GM19438 (cell line): ENCODE results near the gene ABHD2.
"Not testable (repeated sequence)": the region's sequence is repeated elsewhere in the genome, so short reads cannot be mapped to it uniquely, and the experiment has no call there.

ENCODE experiments used
- ATAC-seq: cut with Tn5 transposase; IDR thresholded peaks from one replicate; pipeline ENCODE4 v1.9.1; 2021; ENCODE audit warnings: low read depth; ENCODE audit not compliant: unreplicated experiment

ABHD2 gene

GRCh38 chr15:89211678-89212170, 123.5 kb downstream of the ABHD2 start:
- ATAC-seq: no peak

DNA sequence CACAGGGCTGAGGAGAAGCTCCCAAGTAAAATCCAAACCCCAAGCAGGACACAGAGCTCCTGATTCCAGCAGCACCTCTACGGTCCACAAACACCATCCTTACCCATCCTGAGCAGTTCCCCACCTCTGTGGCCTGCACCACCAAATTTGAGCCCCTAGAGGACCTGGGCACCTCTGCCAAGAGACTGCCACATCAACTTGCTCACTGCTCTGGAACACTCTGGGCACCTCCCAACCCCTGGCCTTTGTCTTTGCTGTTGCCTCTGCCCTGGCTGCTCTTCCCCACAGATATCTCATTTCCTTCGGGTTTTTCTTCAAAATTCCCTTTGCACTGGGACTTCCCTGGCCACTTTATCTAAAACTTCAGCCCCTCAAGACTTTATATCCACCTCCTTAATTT, 127.4 kb downstream of the ABHD2 start:
- ATAC-seq: no peak

DNA sequence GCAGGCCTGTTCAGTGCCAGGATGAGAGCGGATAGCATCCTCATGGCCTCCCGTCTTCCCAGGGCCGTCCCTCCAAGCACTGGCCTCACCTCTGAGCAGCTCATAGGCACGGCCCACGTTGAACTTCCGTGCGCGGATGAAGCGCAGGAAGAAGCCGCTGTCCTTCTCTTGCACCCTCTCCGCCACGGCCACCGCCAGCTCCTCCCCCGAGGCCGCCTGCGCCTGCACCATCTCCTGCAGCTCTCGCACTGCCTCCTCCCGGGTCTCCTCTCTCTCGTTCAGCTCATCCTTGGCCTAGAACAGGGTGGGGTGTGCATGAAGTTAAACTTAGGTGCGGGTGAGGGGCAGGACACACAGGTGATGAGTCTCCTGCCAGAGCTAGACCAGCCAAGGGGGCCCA, 128.8 kb downstream of the ABHD2 start:
- ATAC-seq: no peak

- ATAC-seq: no peak
Measured at GRCh38 chr15:89217686-89218376, 129.6 kb downstream of the ABHD2 start.

DNA sequence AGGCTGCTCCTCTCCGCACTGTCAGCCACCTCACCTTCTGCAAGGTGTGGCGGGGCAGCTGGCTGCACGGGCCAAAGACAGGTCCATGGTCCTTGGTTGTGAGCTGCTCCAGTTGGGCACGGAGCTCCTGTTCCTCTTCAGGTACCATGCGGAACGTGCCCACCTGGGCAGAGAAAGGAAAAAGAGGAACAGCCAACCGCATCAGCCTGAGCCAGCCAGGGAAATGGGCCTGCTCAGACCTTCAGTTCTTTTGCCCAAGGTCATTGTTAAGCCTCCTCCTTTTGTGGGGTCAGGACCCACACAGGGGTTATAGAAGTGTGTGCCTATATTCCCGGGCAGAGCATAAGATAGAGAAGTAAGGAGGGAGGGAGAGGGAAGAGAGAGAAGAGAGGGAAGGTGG, 130.3 kb downstream of the ABHD2 start:
- ATAC-seq: no peak

DNA sequence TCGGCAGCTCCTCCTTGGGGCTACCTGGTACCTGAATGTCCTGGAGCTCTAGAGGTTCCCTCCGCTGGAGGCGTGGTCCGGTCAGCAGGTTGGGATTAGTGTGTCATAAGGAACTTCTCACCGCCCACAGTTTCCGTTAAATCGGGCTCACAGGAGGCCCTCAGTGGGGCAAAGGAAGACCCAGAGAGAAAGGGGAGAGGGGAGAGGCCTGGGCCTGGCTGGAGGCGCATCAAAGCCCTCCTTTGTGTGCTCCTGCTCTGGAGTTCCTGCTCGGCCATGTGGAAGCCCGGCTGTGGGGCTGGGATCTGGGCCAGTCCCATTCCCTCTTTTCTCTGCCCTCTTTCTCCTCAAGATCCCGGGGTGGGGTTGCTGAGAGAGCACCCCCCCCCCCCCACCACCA, 133.3 kb downstream of the ABHD2 start, which contains the start of gene RLBP1:
Gene RLBP1 (minus strand): TSS at position 37 of the 400 bp plus-strand sequence. CDS start 2,604 bp downstream, outside the sequence.
- no peak for ATAC-seq

GRCh38 chr15:89225588-89225987, 137.3 kb downstream of the ABHD2 start:
- no peak for ATAC-seq

DNA sequence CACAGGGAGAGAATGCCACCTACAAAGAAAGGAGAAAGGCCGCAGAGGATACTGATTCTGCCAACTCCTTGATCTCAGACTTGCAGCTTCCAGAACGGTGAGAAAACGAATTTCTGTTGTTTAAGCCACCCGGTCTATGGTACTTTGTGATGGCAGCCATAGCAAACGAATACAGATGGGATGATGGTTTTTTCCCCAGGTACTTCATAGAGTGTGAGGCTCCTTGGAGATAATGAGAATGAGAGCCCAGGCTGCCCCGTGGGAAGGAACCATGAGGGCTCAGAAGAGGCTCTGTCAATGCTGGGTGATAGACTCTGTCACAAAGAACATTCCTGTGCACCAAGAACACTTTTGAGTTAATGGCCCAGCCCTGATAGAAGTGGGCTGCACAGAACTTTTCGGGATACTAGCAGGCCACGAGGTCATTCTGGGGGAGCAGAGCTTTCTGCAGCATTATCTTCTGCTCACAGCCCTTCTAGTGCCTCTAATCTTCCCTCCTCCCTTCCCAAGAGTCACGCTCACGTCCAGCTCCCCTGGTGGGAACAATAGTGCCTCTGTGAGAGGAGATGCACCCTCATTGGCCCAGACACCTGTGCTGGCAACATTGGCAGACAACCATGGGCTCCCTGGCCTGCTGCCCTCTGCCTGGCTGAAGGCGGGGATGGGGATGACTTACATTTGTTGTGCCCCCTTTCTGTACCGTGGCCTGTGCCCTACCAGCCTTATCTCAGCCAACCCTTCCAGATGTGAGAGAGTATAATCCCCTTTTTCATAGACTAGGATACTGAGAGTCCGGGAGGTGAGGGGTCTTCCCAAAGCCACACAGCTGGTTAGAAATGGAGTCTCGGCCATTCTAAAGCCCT, 138.3 kb downstream of the ABHD2 start:
- no peak for ATAC-seq

- ATAC-seq: no peak
Measured at GRCh38 chr15:89227425-89227824, 139.2 kb downstream of the ABHD2 start.

GRCh38 chr15:89230277-89230676, 142.0 kb downstream of the ABHD2 start:
- ATAC-seq: no peak

DNA sequence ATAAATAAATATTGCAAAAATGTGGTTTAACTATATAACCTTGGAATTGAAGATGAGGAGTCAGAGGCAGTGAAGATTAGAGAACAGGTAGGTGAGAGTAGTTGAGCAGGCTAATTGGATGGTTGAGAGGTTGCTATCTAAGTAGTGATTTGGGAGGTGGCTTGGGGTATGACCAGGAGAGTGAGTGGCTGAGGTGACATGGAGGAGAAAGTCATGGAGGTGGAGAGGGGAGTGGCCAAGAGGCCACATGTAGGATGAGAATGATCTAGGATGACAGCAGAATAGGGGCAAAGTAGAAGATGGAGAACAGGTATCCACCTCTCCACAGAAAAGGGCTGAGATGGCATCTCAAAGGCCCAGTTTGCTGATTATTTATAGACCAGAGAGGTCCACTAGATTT, 143.6 kb downstream of the ABHD2 start:
- no peak for ATAC-seq

DNA sequence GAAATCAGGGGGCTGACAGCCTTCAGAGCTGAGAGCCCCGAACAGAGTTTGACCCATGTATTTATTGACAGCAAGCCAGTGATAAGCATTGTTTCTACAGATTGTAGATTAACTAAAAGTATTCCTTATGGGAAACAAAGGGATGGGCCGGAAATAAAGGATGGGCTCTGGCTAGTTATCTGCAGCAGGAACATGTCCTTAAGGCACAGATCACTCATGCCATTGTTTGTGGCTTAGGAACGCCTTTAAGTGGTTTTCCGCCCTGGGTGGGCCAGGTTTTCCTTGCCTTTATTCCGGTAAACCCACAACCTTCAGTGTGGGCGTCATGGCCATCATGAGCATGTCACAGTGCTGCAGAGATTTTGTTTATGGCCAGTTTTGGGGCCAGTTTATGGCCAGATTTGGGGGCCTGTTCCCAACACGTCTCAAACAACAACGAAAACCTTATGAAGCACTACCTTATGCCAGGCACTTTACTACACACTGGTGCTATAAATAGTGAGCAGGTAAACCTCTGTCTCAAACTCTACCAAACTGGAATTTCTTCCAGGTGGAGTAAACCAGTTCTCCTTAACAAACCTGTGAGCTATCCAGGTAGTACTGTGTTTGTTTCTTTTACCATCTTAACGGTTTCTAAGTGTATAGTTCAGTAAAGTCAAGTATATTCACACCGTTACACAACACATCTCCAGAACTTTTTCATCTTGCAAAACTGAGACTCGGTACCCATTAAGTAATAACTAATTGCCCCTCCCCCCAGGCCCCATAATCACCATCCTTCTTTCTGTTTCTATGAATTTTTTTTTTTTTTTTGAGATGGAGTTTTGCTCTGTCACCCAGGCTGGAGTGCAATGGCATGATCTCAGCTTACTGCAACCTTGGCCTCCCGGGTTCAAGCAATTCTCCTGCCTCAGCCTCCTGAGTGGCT, 151.9 kb downstream of the ABHD2 start:
- ATAC-seq: not testable (repeated sequence)

DNA sequence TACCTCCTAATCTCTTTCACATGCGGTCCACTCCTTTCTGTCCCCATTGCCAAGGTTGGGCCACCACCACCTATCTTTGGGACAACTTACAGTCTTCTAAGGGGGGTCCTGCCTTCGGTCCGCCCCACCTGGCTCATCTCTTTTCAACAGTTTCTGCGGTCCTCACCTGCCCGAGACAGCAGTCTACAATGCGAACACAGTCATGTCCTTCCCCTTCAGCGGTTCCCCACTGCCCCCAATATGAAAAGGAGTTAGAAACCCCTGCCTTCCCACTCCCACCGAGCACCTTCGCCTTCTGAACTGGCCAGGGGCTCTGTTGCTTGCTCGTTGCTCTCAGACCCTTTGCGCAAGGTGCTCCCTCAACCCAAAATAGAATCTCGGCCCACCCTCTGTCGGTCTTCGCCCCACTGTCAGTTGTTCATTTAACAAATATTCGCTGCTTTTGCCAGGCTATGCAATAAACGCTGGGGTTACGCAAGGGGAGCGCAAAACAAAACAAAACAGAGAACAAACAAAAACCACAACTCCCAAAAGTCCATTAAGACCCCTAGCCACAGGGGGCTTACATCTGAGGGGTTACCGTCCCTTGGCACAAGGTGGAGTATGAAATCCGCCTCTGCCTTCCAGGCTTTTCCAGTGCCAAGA, 154.9 kb downstream of the ABHD2 start:
- ATAC-seq: no peak

- ATAC-seq: peak; percentile 87
Measured at GRCh38 chr15:89243691-89244573, 155.7 kb downstream of the ABHD2 start, which contains the start of gene FANCI. TSS of gene FANCI (plus strand) at chr15:89243979. CDS start at chr15:89247648, 3,669 bp downstream.

- ATAC-seq: peak; percentile 38
Measured at GRCh38 chr15:89244574-89244903, 156.3 kb downstream of the ABHD2 start.

DNA sequence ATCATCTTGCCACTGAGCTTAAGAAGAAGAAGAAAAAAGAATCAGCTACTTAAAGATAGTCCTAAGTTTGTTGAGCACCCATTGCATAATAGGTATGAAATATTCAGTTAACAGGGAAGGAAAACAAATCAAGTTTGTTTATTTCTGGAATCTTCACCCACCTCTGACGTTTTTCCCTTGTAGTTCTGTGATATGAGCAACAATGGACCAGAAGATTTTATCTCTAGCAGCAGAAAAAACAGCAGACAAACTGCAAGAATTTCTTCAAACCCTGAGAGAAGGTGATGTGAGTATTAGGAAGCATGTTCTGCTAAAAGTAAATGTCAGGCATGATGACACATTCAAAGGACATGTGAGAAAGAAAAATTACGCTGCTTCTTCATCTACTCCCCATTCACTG, 159.2 kb downstream of the ABHD2 start:
- ATAC-seq: no peak

DNA sequence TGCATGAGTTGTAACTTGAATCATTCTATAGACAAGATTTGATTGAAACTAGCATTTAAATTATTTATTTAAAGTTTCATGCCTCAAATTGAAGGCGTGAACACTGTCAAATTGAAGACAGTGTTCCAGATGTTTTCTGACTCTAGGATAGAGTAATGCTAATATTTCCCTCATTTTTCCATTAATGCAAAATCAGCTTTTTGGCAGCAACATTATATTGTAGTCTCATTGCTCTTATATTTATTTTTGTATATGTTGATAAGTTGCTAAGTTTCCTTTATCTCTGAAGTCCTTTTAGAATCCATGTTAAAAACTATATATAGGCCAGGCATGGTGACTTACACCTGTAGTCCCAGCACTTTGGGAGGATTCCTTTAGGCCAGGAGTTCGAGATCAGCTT, 160.3 kb downstream of the ABHD2 start:
- ATAC-seq: no peak

DNA sequence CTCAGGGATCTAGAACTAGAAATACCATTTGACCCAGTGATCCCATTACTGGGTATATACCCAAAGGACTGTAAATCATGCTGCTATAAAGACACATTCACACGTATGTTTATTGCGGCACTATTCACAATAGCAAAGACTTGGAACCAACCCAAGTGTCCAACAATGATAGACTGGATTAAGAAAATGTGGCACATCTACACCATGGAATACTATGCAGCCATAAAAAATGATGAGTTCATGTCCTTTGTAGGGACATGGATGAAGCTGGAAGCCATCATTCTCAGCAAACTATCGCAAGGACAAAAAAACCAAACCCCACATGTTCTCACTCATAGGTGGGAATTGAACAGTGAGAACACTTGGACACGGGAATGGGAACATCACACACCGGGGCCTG, 161.9 kb downstream of the ABHD2 start:
- not testable (repeated sequence) for ATAC-seq
